ENCODE data around the gene NFU1.

NFU1 gene

DNA sequence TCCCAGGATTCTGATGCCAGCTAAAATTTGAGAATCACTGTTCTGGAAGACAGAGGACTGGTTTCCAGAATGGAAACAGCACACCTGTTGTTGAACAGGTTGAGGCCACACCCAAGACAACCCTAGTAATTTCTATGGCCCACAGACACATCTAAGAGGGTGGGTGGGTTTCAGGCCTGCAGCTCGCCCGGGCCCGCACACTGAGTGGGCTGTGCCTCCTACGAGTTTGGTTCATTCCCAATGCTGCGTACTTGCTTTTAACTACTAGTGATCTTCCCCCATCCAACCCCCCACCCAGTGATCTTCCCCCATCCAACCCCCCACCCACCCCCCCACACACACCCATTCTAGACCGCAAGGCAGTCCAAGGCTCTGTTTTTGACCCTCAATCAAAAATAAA lies 1.3 kb upstream of the NFU1 start:
- no peaks in the 10 kb centered on the region for H3K27me3 ChIP-seq (ENCODE audit: insufficient read depth, low read length, poor library complexity, severe bottlenecking)

GRCh38 chr2:69437751-69438154 lies 518 bp upstream of the NFU1 start:
- Histone ChIP-seq H4K20me1 (ENCODE audit: insufficient read depth, low read length, poor library complexity, severe bottlenecking) (no peaks in the 10 kb centered on the region), H3F3A (ENCODE audit: low read depth) (no peaks in the 10 kb centered on the region), H3K36me3 (ENCODE audit: insufficient read depth, low read length) (no peaks in the 10 kb centered on the region), H3K9ac (ENCODE audit: low read depth, low read length, poor library complexity, severe bottlenecking) (peak overlapping the region; percentile 90), H3K4me2 (ENCODE audit: low read depth, low read length, poor library complexity, severe bottlenecking) (peak overlapping the region; percentile 96), H2AFZ (ENCODE audit: low read length) (peak overlapping the region; percentile 98), H3K27me3 (ENCODE audit: insufficient read depth, low read length, poor library complexity, severe bottlenecking) (no peaks in the 10 kb centered on the region), H3K4me1 (ENCODE audit: insufficient read depth, low read length, poor library complexity, severe bottlenecking) (peaks cover 25% of the 10 kb centered on the region), H3K79me2 (ENCODE audit: insufficient read depth, low read length) (peaks cover 19% of the 10 kb centered on the region), H3K9me3 (ENCODE audit: insufficient read depth, low read depth, low read length) (no peaks in the 10 kb centered on the region), H3K9me2 (replicated peaks; ENCODE audit: low read depth, low read length) (no peaks in the 10 kb centered on the region), H3K4me3 (ENCODE audit: low read length, poor library complexity, severe bottlenecking) (peak overlapping the region; percentile 94)
- TF ChIP-seq CTCF (conservative IDR thresholded peaks at IDR 0.05; ENCODE audit: low read length) (no peak), EZH2phosphoT487 (IDR thresholded peaks at IDR 0.05; ENCODE audit: borderline replicate concordance) (no peak)

More for the DNA sequence above, 1.3 kb upstream of the NFU1 start:
- TF ChIP-seq CTCF (conservative IDR thresholded peaks at IDR 0.05; ENCODE audit: low read length): no peak
- TF ChIP-seq EZH2phosphoT487 (IDR thresholded peaks at IDR 0.05; ENCODE audit: borderline replicate concordance): no peak
- Histone ChIP-seq H4K20me1 (ENCODE audit: insufficient read depth, low read length, poor library complexity, severe bottlenecking) (no peaks in the 10 kb centered on the region), H3K79me2 (ENCODE audit: insufficient read depth, low read length) (peaks cover 19% of the 10 kb centered on the region), H3K9ac (ENCODE audit: low read depth, low read length, poor library complexity, severe bottlenecking) (peak overlapping the region; percentile 90), H2AFZ (ENCODE audit: low read length) (no peak overlapping the region), H3K4me2 (ENCODE audit: low read depth, low read length, poor library complexity, severe bottlenecking) (no peak overlapping the region), H3K36me3 (ENCODE audit: insufficient read depth, low read length) (no peaks in the 10 kb centered on the region), H3F3A (ENCODE audit: low read depth) (no peaks in the 10 kb centered on the region), H3K4me3 (ENCODE audit: low read length, poor library complexity, severe bottlenecking) (no peak overlapping the region), H3K9me3 (ENCODE audit: insufficient read depth, low read depth, low read length) (no peaks in the 10 kb centered on the region), H3K9me2 (replicated peaks; ENCODE audit: low read depth, low read length) (no peaks in the 10 kb centered on the region), H3K4me1 (ENCODE audit: insufficient read depth, low read length, poor library complexity, severe bottlenecking) (peaks cover 25% of the 10 kb centered on the region)

GRCh38 chr2:69436596-69436937 lies 668 bp downstream of the NFU1 start:
- Histone ChIP-seq H4K20me1 (ENCODE audit: insufficient read depth, low read length, poor library complexity, severe bottlenecking) (no peaks in the 10 kb centered on the region), H3K36me3 (ENCODE audit: insufficient read depth, low read length) (no peaks in the 10 kb centered on the region), H2AFZ (ENCODE audit: low read length) (peak overlapping the region; percentile 98), H3K4me2 (ENCODE audit: low read depth, low read length, poor library complexity, severe bottlenecking) (peak overlapping the region; percentile 96), H3K9me2 (replicated peaks; ENCODE audit: low read depth, low read length) (no peaks in the 10 kb centered on the region), H3K79me2 (ENCODE audit: insufficient read depth, low read length) (peaks cover 19% of the 10 kb centered on the region), H3K4me3 (ENCODE audit: low read length, poor library complexity, severe bottlenecking) (peak overlapping the region; percentile 94), H3K4me1 (ENCODE audit: insufficient read depth, low read length, poor library complexity, severe bottlenecking) (peaks cover 25% of the 10 kb centered on the region), H3K9ac (ENCODE audit: low read depth, low read length, poor library complexity, severe bottlenecking) (peak overlapping the region; percentile 90), H3F3A (ENCODE audit: low read depth) (no peaks in the 10 kb centered on the region), H3K9me3 (ENCODE audit: insufficient read depth, low read depth, low read length) (no peaks in the 10 kb centered on the region), H3K27me3 (ENCODE audit: insufficient read depth, low read length, poor library complexity, severe bottlenecking) (no peaks in the 10 kb centered on the region)
- no peak for TF ChIP-seq CTCF (conservative IDR thresholded peaks at IDR 0.05; ENCODE audit: low read length)
- no peak for TF ChIP-seq EZH2phosphoT487 (IDR thresholded peaks at IDR 0.05; ENCODE audit: borderline replicate concordance)
